GM19025 (cell line): ENCODE measurements around the gene BCAP29.

Experiments
- ATAC-seq: cut with Tn5 transposase; IDR thresholded peaks from one replicate; pipeline ENCODE4 v1.9.1; 2021; ENCODE audit warnings: mild to moderate bottlenecking, low read depth, moderate library complexity; ENCODE audit not compliant: unreplicated experiment

Gene BCAP29

GRCh38 chr7:107581387-107582013, 1.5 kb downstream of the BCAP29 start:
- no peak for ATAC-seq

GRCh38 chr7:107582875-107583274, 2.8 kb downstream of the BCAP29 start:
- ATAC-seq, result no peak

GRCh38 chr7:107584716-107585115, 4.7 kb downstream of the BCAP29 start:
- no peak for ATAC-seq

GRCh38 chr7:107588529-107589130, 8.6 kb downstream of the BCAP29 start:
- ATAC-seq, result no peak

GRCh38 chr7:107591421-107591820, 11.4 kb downstream of the BCAP29 start:
- no peak for ATAC-seq

- no peak for ATAC-seq
Observed at GRCh38 chr7:107592361-107593024, 12.4 kb downstream of the BCAP29 start.

- no peak for ATAC-seq
Observed at GRCh38 chr7:107593025-107593410, 13.0 kb downstream of the BCAP29 start.

- ATAC-seq, result no peak
Observed at GRCh38 chr7:107594961-107595737, 15.1 kb downstream of the BCAP29 start.

- ATAC-seq, result no peak
Observed at GRCh38 chr7:107596881-107597581, 17.0 kb downstream of the BCAP29 start.

- ATAC-seq, result no peak
Observed at GRCh38 chr7:107597582-107597916, 17.5 kb downstream of the BCAP29 start.

- ATAC-seq, result no peak
Observed at GRCh38 chr7:107597953-107598352, 17.9 kb downstream of the BCAP29 start.

GRCh38 chr7:107599262-107599661, 19.2 kb downstream of the BCAP29 start:
- no peak for ATAC-seq

- no peak for ATAC-seq
Observed at GRCh38 chr7:107600816-107601215, 20.8 kb downstream of the BCAP29 start.

- ATAC-seq, result no peak
Observed at GRCh38 chr7:107605218-107605815, 25.3 kb downstream of the BCAP29 start.

- ATAC-seq, result no peak
Observed at GRCh38 chr7:107606303-107606702, 26.3 kb downstream of the BCAP29 start.

GRCh38 chr7:107609811-107610261, 29.8 kb downstream of the BCAP29 start:
- ATAC-seq, result no peak

GRCh38 chr7:107610323-107610722, 30.3 kb downstream of the BCAP29 start:
- no peak for ATAC-seq

GRCh38 chr7:107613439-107613838, 33.4 kb downstream of the BCAP29 start:
- no peak for ATAC-seq

- ATAC-seq, result no peak
Observed at GRCh38 chr7:107613948-107614347, 33.9 kb downstream of the BCAP29 start.

- ATAC-seq, result no peak
Observed at GRCh38 chr7:107614425-107614824, 34.4 kb downstream of the BCAP29 start.
